ENCODE data around the gene DNMT1.

DNMT1 gene

DNA sequence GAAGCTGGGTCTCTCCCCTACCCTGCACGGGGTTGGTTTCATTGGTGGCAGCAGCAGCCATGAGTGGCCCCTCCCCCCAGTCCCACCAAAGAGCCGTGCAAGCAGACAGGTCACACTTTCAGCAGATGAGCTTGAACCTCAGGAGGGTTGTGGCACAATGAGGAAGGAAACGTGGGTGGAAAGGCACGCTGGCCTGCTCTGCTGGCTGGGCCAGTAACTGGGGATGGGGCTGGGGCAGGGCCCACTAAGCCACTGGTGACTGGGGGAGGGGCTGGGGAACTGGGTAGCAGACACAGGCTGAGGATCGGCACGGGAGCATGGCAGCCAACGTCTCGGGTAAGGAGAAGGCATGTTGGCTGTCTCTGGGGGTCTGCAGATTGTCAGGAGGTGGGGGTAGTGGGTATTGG is 83.3 kb downstream of the DNMT1 start, which contains the start of gene P2RY11:
Gene P2RY11, plus strand, starts transcription at position 289 of the 407 bp plus-strand sequence. Its CDS starts 29 bp downstream, at position 318.
- DNase-seq = peak; percentile 78

DNA sequence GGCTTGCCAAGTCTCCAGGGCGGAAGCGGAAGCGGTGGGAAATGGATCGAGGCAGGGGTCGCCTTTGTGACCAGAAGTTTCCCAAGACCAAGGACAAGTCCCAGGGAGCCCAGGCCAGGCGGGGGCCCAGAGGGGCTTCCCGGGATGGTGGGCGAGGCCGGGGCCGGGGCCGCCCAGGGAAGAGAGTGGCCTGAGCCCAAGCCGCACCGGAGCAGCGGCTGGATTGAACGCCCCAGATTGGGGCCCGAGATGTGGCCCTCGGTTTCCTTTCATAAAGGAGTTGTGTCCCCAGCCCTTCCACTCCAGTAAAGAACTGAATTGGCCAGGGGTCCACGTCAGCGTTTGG is 83.8 kb downstream of the DNMT1 start:
- no peak for DNase-seq

DNA sequence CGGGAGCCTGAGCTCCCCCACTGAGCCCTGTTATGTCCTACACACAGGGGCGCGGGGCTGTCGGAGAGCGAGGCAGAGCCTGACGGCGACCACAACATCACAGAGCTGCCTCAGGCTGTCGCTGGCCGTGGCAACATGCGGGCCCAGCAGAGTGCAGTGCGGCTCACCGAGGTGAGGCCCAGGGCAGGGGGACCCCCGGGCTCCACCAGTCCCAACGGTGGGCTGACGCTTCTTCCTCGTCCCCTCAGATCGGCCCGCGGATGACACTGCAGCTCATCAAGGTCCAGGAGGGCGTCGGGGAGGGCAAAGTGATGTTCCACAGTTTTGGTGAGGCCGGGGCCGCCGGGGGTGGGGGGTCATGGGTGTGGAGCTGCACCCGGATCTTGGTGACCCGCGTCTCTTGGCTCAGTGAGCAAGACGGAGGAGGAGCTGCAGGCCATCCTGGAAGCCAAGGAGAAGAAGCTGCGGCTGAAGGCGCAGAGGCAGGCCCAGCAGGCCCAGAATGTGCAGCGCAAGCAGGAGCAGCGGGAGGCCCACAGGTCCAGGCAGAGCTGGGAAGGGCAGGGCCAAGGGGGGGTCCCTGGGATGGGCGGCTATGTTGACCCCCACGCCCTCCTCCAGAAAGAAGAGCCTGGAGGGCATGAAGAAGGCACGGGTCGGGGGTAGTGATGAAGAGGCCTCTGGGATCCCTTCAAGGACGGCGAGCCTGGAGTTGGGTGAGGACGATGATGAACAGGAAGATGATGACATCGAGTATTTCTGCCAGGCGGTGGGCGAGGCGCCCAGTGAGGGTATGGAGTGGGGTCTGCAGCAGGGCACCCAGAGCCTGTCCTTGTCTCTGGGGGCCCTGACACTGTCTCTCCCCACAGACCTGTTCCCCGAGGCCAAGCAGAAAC is 84.4 kb downstream of the DNMT1 start:
- DNase-seq = no peak

DNA sequence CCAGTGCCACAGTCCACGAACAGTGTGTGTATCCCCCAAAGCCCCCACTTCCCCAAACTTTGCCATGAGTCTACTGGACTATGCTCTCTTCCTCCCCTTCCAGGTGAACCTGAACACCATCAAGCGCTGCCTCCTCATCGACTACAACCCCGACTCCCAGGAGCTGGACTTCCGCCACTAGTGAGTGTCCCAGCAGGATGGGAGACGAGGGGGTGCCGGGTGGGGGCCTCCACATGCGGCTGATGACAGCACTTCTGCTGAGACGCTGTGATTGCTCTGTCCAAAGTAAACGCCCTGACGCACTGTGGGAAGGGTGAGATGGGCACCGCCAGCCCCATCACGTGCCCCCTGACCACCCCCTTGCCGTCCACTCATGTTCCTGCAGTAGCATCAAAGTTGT is 85.2 kb downstream of the DNMT1 start:
- DNase-seq = no peak

DNA sequence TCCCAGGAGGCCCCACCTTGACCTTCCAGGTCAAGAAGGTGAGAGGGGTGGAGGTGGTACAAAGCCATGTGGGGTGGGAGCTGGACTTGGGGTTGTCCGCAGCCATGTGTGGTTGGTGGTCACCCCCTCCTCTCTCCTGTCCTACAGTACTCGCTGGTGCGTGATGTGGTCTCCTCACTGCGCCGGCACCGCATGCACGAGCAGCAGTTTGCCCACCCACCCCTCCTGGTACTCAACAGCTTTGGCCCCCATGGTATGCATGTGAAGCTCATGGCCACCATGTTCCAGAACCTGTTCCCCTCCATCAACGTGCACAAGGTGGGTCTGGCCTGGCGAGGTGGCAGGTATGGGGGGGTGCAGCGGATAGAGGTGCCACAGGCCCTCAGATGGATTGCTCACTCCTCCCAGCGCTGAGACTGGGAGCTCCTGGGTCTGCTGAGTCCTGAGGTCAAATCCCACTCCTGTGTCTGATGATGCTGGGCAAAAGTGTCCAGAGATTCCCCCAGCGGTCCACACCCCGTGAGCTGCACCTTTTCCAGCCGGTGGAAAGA is 86.9 kb downstream of the DNMT1 start:
- DNase-seq = no peak

DNA sequence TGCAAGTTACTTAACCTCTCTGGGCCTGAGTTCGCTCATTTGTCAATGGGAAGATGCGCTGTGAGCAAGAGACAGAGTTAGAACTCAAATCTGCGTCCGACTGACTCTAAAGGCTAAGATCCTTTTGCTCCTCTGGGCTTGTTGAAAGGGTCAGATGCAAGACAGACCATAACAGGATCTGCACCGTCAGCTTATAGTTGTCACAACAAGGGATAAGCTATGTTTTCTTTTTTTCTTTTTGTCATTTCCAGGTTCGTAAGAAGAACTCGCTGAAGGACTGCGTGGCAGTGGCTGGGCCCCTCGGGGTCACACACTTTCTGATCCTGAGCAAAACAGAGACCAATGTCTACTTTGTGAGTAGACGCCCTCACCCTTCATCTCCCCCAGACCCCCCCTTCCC is 87.5 kb downstream of the DNMT1 start:
- DNase-seq = no peak

DNA sequence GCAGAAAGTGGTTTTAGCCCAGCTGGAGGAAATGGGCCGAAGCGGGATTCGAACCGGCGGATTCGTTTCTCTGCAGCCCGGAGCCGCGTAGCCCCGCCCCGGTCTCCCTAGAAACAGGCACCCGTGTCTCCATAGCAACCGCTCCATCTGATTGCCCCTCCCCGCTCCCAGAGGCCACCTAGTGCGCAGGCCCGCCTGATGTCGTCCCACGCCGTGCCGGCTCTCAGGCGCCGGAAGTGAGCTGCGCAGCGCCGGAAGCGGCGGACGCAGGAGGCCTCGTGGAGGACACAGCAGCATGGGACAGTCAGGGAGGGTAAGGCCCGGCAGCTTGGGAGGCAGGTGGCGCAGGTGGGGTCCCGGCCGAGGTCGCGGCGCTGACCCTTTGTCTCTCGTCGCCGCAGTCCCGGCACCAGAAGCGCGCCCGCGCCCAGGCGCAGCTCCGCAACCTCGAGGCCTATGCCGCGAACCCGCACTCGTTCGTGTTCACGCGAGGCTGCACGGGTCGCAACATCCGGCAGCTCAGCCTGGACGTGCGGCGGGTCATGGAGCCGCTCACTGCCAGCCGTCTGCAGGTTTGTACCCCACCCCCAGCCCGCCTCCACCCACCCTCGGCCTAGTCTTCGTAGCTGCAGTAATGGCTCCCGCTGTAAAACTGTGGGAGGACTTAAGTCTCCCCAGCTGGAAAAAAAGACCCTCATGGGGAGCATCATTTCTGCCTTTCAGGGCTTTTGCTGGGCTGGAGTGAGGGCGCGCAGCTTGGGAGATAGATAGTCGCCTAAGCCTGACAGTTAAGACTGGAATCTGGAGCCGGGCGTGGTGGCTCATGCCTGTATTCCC is 88.4 kb downstream of the DNMT1 start, which contains the start of gene PPAN:
Gene PPAN, plus strand, starts transcription at position 263 of the 837 bp plus-strand sequence. Its CDS starts 33 bp downstream, at position 296.
- DNase-seq = peak; percentile 99

DNA sequence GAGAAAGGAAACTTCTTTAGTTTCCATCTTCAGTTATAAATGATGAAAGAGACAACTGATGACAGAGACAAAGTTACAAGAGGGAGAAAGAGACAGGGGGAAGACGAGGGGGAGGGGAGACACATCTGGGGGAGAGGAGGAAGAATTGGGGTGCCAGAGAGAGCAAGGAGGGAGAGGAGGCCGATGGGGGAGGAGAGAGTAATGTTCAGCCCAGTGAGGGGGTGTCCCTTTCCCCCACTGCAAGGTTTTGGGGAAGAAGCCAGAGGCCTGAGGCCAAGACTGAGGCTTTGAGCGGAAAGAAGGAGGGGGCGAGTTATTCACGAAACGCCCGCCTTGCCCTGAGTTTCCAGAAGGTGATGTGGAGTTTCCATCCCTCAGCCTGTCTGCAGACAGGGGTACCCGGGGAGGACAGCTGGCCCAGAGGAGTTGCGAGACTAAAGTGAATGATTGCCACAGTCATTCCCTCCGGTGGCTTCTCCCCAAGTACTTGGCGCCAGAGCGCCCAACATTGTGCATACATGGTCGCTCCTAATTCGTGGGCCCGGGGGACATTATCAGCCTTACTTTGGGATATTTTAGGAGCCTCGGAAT is 89.1 kb downstream of the DNMT1 start:
- peak; percentile 76 for DNase-seq

DNA sequence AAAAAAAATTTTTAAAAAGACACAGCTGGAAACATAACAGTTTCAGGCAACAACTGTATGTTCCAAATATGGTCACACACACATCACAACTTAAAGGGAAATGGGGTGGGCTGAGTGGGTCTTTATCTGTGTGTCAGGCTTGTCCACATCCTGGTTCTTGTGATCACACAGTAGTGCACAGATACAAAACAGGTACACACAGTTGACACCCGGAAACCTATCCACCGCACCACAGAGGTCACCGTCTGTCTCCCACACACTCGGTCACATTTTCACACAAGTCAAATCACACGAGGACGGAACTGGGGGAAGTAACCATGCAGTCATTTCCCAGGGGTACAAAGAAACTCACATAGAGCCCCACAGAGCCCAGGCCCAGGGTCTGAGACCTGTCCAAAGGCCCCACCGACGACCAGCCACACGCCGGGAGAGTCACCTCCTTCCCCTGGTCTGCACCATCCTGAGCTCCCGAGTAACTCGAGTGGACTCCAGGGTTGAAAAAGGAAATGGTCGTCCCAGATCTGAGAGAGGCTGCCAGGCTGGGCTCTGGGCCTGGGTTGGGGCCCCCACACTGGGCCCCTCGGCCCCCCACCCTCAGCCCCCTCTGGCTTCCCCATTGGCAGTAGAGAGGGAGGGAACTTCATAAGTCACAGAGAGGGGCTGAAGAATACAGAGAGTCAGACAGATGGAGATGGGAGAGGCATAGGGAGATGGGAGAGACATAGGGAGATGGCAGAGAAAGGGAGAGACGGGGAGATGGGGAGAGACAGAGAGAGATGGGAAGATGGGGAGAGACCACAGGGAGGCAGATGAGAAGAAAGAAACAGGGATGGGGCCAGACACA is 89.9 kb downstream of the DNMT1 start:
- DNase-seq = peak; percentile 90

DNA sequence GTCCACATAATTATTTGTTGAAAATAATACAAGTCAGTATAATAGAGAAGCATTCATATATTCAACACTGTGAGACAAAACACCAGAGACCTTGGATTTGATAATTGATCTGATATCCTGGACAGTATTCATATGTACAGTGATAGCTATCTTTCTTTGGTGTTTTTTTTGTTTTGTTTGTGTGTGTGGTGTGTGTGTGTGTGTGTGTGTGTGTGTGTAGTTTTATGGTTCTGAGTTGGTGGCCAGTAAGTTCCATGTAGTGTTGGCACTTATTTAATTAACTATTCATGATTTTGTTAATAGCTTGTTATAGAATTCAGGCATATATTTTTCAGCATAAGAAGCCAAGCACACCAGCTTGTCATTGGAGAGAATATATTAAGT is 90.6 kb downstream of the DNMT1 start:
- no peak for DNase-seq

DNA sequence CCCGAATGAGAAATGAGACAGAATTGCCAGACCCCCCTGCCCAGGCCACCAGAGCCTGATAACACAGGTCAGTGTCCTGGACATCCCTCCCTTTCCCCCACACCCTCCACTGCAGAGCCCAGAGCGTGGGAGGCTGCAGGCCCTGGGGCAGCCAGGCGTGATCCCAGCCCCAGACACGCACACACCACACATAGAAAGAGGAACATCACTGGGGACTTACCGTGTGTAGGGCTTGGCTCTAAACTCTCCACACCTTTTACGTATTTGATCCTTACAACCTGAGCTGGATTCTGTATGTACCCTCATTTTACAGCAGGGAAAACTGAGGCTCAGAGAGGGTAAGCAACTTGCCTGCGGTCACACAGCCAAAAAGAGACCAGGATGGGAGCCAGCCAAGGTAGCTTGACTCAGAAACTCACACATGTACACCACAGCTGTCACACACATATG is 91.9 kb downstream of the DNMT1 start:
- DNase-seq = no peak

DNA sequence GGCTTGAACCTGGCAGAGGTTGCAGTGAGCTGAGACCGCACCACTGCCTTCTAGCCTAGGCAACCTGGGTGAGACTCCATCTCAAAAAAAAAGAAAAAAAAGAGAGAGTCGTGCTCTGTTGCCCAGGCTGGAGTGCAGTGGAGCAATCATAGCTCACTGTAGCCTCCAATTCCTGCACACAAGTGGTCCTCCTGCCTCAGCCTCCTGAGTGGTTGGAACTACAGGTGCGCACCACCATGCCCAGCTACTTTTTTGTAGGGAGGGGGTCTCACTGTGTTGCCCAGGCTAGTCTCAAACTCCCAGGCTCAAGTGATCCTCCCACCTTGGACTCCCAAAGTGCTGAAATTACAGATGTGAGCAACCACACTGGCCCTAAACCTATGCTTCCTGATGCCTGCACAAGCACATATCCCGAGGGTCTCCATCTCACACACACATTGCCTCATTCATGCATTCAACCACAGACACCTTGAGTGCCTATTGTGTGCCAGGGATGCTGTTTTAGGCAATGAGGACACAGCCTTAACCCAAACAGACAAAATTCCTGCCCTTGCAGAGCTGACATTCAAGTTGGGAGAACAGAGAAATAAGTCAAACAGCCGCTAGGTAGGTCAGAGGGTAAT is 94.5 kb downstream of the DNMT1 start:
- no peak for DNase-seq

DNA sequence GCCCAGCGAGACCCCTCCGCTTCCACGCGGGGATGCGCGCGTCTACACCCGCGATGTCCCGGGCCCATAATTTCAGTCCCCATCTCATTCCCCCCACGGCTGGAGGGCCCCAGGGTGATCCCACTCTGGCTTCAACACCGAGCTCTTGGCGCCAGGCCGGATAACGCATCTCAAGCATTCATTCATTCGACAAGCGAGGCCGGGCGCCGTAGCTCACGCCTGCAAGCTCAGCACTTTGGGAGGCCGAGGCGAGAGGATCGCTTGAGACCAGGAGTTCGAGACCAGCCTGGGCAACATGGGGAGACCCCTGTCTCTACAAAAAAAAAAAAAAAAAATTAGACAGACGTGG is 98.2 kb downstream of the DNMT1 start:
- no peak for DNase-seq

DNA sequence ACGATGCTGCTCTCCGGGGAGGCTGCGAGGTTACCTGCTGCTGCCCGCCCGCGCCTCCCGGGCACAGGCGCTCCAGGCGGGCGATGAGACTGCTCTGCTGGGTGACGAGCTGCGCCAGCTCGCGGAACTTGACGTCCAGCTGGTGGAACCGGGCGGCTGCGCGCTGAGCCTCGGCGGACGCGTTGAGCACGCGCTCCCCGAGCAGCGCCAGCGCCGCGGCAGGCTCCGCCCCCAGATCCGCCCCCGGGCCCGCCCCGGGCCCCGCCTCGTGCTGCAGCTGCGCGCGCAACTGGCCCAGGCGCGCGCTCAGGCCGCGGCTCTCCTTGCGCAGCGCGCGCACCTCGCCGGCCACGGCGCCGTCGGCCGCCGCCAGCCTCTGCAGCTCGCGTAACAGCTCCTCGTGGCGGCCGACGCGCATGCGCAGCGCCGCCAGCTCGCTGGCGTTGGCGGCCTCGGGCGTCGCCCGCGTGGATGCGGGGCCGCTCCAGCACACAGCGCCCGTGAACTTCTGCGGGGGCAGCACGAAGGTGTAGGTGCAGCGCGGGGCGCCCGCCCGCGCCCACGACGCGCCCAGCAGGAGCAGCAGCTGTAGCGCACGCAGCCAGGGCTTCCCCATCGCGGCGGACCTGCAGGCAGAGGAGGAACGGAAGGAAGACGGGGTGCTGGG is 98.7 kb downstream of the DNMT1 start:
- DNase-seq = peak; percentile 96

DNA sequence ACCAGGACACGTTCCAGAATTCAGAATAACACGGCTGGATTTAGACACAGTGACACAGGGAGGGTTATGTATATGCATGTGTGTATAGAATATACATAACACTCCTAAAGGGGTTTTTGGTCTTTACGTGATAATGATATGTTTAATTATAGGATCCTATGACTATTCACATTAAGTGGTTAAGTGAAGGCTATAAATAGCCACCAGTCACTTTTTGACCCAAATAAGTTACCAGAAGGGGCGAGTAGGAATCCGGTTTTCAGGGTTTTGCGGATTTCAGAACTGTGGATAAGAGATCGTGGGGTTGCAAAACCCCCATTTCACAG is 99.2 kb downstream of the DNMT1 start:
- DNase-seq = no peak

DNA sequence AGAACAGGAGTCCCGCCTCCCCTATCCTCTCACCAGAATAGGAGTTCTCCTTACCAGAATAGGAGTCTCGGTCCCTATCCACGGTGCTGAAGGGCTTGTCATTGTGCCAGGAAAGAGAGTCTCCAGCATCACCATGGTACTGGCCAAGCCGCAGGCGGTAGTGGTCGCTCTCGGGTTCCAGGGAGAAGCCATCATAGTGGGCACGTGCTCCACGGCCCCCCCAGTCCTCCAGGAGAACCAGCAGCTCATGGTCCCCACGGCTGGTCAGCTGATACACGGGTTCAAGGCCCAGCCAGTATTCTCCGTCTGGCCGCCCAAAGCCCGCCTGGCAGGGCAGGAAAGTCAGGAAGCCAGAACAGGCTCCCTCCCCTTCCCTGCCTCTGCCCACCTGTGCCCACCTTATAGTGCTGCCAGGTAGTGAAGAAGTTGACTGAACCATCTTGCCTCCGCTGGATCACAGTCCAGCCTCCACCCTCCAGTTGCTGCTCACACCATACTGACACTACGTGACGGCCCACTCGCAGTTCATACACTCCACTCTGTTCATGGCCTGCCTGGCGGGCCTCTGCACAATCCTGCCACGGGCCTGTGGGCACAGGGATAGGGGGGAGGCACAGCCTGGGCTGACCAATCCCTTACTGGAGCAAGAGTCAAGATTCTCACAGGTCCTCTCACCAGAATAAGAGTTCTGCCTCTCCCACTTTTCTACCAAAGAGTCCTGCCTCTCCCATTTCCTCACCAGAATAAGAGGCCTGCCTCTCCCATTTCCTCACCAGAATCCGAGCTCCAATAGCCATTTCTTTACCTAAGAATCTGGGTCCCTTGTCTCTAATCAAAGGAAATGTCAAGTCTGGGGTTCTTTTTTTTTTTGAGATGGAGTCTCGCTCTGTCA is 101.2 kb downstream of the DNMT1 start:
- no peak for DNase-seq

DNA sequence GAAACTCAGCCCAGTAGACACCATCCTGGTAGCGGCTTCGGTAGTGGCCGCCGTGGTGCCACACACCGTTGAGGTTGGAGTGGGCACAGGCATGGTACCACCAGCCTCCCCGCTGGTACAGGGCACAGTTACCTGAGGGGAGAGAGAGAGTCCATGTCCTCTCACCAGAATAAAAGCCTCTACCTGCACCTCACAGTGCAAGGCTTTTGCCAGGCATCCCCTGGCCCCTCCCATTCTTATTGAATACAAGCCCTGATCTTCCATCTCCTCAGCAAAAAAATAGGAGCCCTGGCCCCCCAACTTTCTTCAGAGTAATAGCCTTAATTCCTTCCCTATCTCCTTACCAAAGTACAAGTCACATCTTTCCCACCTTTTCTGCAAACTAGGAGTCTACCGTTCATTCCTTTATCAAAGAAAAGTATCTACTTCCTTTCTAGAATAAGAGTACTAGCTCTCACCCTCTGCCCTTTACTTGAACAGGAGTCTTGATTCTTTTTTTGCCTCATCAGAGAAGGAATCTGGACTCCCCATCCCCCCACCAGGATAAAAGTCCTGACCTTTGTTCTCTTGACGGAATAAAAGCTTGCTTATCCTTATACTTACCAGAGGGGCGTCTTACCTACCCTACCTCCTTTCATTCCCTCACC is 102.0 kb downstream of the DNMT1 start:
- DNase-seq = no peak

DNA sequence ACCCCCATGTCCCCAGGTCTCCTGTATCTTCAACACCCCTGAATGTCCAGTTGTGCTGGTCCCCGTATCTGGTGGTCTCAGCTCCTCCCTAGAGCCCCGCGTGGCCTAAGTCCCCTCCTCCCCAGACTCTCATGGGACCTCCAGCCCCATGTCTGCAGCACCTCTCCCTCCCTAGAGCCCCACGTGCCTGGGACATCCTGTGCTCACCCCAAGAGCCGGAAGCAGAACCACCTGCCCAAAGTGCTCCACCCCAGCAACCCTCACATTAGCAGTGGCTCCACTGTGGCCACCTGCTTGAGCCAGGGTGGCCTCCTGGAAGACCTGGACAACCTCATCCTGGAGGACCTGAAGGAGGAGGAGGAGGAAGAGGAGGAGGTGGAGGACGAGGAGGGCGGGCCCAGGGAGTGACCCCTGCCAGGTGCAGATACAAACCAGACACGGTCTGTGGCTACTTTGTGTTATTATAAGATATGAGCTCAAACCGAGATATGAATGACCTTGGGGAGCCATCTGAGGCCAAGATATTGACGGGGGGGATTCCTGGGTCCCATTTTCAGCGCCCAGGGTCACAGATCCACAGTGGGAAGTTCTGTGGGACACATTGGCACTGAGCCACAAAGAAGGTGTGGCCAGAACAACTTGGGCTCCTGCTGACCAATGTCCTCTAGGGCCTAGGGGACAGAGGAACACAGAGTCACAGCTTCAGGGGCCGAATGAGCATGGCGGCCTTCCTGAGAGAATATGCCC is 102.7 kb downstream of the DNMT1 start:
- no peak for DNase-seq

DNA sequence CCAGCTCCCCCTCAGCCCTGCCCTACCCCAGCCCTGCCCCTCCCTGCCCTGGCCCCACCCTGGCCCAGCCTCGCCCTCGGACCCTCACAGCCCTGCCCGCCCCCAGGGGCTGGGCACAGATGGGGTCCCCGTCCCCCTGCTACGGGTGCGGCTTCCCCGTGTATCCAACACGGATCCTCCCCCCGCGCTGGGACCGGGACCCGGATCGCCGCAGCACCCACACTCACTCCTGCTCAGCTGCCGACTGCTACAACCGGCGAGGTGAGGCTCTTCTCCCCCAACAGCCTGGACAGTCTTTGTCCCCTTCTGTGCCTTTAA is 103.4 kb downstream of the DNMT1 start:
- DNase-seq = no peak
